ENCODE data around the gene MORN1. TPM values are rescaled to one million over a fixed set of nuclear protein-coding genes. Genes with fewer than 3 reads are reported as not detected.

MORN1 gene
- total RNA-seq, 6 experiments from 2014 or later, result 5.3 to 8.9 (median 6.9) TPM

DNA sequence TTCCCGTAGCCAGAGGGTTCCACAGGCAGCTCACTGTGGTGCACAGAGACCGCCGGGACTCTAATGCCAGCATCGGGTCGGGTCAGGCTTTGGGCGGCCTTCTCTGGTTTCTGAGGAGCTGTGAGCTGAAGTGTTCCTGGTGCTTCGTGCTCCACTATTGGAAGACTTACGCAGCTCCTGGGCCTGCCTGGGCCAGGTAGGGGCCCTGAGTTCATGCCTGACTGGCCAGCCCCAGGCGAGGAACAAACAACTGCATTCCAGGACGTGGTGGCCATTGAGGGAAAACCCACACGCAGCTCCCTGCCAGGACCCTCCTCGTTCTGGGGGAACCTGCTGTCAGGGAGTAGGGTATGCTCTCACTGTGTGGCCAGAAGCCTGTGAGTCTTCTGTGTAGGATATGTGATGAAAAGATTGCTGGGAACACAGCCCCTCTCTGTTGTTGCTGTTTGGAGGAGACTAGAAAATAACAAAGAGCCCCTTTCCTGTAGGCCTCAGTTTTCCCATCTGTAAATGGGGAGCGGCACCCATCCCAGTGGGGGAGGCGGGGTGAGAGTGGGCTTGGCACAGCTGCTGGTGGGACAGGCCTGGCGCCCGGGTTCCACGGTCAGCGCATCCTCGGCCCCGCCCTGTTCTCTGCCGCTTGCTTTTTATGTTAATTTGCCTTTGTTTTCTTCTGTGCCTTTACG lies 8.7 kb upstream of the MORN1 start:
- peaks cover 39% of the 10 kb centered on the region for H3K36me3 Mint-ChIP-seq (ENCODE audit: low read depth)
- TF ChIP-seq, protein P1, sequence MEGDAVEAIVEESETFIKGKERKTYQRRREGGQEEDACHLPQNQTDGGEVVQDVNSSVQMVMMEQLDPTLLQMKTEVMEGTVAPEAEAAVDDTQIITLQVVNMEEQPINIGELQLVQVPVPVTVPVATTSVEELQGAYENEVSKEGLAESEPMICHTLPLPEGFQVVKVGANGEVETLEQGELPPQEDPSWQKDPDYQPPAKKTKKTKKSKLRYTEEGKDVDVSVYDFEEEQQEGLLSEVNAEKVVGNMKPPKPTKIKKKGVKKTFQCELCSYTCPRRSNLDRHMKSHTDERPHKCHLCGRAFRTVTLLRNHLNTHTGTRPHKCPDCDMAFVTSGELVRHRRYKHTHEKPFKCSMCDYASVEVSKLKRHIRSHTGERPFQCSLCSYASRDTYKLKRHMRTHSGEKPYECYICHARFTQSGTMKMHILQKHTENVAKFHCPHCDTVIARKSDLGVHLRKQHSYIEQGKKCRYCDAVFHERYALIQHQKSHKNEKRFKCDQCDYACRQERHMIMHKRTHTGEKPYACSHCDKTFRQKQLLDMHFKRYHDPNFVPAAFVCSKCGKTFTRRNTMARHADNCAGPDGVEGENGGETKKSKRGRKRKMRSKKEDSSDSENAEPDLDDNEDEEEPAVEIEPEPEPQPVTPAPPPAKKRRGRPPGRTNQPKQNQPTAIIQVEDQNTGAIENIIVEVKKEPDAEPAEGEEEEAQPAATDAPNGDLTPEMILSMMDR (IDR thresholded peaks at IDR 0.05), result no peak
- no peaks in the 10 kb centered on the region; the same call in 1 of the 2 replicates for H3K27me3 Mint-ChIP-seq (ENCODE audit: insufficient read depth)
- H3K27ac Mint-ChIP-seq, result no peak overlapping the region
- no peaks in the 10 kb centered on the region for H3K9me3 Mint-ChIP-seq
- DNase-seq, result no peak
- no peak overlapping the region for H3K4me3 Mint-ChIP-seq
- H3K4me1 Mint-ChIP-seq (ENCODE audit: low read depth), result peaks cover 2% of the 10 kb centered on the region; the same call in 1 of the 2 replicates

DNA sequence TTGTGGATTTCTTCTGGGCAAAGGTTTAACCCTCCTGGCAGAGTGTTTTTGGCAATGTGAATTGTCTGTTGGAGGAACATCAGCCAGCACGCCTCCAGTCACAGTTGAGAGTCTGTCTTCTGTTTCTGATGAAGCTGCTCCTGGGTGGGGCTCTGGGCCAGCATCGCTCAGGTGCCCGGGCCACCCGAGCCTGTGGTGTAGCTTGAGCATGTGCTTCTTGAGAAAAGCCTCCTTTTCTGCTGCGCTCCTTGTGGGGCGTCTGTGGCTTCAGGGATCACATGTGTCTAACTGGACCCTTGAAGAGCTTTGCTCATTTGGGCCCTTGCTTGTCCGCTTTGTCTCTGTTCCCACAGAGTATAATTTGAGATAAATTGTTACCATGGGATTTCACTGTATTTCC lies 7.5 kb upstream of the MORN1 start:
- Mint-ChIP-seq H3K27me3 (ENCODE audit: insufficient read depth) (no peaks in the 10 kb centered on the region; the same call in 1 of the 2 replicates), H3K27ac (no peak overlapping the region; the same call in 1 of the 2 replicates), H3K36me3 (ENCODE audit: low read depth) (peaks cover 44% of the 10 kb centered on the region), H3K4me1 (ENCODE audit: low read depth) (peaks cover 13% of the 10 kb centered on the region), H3K4me3 (no peak overlapping the region), H3K9me3 (no peaks in the 10 kb centered on the region)
- TF ChIP-seq, protein P1 (IDR thresholded peaks at IDR 0.05), result no peak
- no peak for DNase-seq

DNA sequence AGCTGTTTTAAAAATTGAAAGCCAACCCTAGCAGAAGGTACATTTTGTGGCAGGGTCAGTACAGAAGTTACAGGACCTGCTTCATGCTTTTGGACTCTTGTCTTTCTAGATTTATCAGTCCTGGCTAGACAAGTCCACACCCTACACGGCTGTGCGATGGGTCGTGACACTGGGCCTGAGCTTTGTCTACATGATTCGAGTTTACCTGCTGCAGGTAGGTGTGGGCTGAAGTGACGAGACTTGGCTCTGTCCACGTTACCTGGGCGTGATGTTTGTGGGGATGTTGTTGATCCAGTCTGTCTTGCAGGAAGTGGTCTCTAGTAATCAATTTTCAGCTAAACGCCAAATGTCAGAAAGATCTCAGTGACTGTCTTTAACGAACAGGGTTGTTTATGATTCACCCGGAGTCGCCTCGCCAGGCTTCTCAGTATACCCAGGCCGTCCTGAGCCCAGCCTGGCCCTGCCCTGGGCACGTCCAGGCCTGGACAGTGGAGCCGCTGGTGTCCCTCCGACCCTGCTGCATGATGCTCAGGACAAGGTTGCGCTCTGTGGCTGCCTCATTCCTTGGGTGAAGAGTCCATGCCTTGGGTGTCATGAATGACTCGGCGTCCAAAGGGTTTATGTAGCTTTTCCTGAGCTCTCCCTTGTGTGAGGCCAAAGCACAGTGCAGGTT lies 5.8 kb upstream of the MORN1 start:
- Mint-ChIP-seq H3K4me1 (ENCODE audit: low read depth) (peaks cover 29% of the 10 kb centered on the region), H3K27ac (no peak overlapping the region), H3K9me3 (no peaks in the 10 kb centered on the region), H3K4me3 (no peak overlapping the region), H3K36me3 (ENCODE audit: low read depth) (peaks cover 50% of the 10 kb centered on the region), H3K27me3 (ENCODE audit: insufficient read depth) (peaks cover 5% of the 10 kb centered on the region)
- TF ChIP-seq, protein P1 (IDR thresholded peaks at IDR 0.05), result no peak
- DNase-seq, result no peak

DNA sequence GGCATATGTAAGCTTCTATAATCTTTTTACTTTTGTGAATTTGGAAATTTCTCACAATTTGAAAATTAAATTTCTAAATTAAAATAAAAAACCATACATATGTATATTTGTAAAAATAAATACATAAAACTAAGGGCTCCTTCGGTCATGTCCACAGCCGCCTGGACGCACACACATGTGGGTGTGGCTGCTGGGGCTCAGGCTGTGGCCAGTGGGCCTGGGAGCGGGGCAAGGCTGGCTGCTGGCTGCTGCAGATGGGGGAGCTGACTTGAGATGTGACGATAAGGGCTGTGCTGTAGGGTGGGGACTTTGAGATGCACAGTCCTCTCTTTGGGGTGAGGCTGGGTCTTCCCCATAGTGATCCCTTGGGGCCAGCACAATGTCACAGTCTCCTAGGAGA lies 5.1 kb upstream of the MORN1 start:
- no peak for DNase-seq
- TF ChIP-seq, protein P1 (IDR thresholded peaks at IDR 0.05), result no peak
- no peak overlapping the region for H3K4me3 Mint-ChIP-seq
- H3K27ac Mint-ChIP-seq, result peak overlapping the region; percentile 29; the same call in 1 of the 2 replicates
- peaks cover 29% of the 10 kb centered on the region for H3K4me1 Mint-ChIP-seq (ENCODE audit: low read depth)
- no peaks in the 10 kb centered on the region for H3K9me3 Mint-ChIP-seq
- H3K36me3 Mint-ChIP-seq (ENCODE audit: low read depth), result peaks cover 50% of the 10 kb centered on the region
- H3K27me3 Mint-ChIP-seq (ENCODE audit: insufficient read depth), result peaks cover 5% of the 10 kb centered on the region

DNA sequence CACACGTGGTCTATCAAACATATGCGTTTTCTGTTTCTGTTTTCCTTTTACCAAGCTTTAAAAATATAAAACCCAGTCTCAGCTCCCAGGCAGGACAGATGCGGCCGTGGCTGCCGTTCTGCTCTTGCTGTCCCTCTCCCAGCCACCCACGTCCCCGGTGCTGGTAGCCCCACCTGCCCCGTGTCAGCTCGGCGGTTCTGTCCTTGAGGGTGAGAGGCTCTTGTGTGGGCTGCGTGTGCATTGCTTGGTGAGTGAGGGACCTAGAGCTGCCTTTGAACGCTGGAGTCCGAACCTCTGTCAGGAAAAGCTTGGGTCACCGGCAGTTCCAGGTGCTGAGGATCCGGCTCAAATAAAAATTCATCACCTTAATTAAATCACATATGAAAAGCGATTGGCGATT lies 4.7 kb upstream of the MORN1 start:
- Mint-ChIP-seq H3K4me3 (no peak overlapping the region), H3K36me3 (ENCODE audit: low read depth) (peaks cover 50% of the 10 kb centered on the region), H3K27ac (no peak overlapping the region), H3K27me3 (ENCODE audit: insufficient read depth) (peaks cover 5% of the 10 kb centered on the region), H3K4me1 (ENCODE audit: low read depth) (peaks cover 29% of the 10 kb centered on the region), H3K9me3 (no peaks in the 10 kb centered on the region)
- no peak for DNase-seq
- TF ChIP-seq, protein P1 (IDR thresholded peaks at IDR 0.05), result no peak
